BLaER1 treated with 17β-estradiol and CSF1 and Interleukin-3, amounts not matched to agents 10 nM and 100 nM (cell line): ENCODE measurements around the gene PRKCA.

Experiments
- H3K27ac ChIP-seq, 11 experiments: shearing (Covaris generic); formaldehyde crosslinking; 2 replicates each; pipeline ENCODE4 v1.8.1; 2022
- H3K27me3 ChIP-seq, 11 experiments: shearing (Covaris generic); formaldehyde crosslinking; 2 replicates each; pipeline ENCODE4 v1.8.1; 2022
- H3K36me3 ChIP-seq, 11 experiments: shearing (Covaris generic); formaldehyde crosslinking; 2 replicates each; pipeline ENCODE4 v1.8.1; 2022
- H3K4me1 ChIP-seq, 10 experiments: shearing (Covaris generic); formaldehyde crosslinking; 2 replicates each; pipeline ENCODE4 v1.8.1; 2022
- H3K4me2 ChIP-seq, 11 experiments: shearing (Covaris generic); formaldehyde crosslinking; 2 replicates each; pipeline ENCODE4 v1.8.1; 2022
- H3K4me3 ChIP-seq, 10 experiments: shearing (Covaris generic); formaldehyde crosslinking; 2 replicates each; pipeline ENCODE4 v1.8.1; 2022
- H3K9ac ChIP-seq, 11 experiments: shearing (Covaris generic); formaldehyde crosslinking; 2 replicates each; pipeline ENCODE4 v1.8.1; 2022
- H3K9me3 ChIP-seq, 11 experiments: shearing (Covaris generic); formaldehyde crosslinking; replicated peaks in 1 of 11; 2 replicates each; pipeline ENCODE4 v1.8.1; 2022
- H4K20me1 ChIP-seq, 11 experiments: shearing (Covaris generic); formaldehyde crosslinking; 2 replicates each; pipeline ENCODE4 v1.8.1; 2022
- Cebpa-rat ChIP-seq, 11 experiments: shearing (Covaris generic); IDR thresholded peaks; 2 replicates each; pipeline ENCODE4 v1.8.1; 2022

PRKCA gene

DNA sequence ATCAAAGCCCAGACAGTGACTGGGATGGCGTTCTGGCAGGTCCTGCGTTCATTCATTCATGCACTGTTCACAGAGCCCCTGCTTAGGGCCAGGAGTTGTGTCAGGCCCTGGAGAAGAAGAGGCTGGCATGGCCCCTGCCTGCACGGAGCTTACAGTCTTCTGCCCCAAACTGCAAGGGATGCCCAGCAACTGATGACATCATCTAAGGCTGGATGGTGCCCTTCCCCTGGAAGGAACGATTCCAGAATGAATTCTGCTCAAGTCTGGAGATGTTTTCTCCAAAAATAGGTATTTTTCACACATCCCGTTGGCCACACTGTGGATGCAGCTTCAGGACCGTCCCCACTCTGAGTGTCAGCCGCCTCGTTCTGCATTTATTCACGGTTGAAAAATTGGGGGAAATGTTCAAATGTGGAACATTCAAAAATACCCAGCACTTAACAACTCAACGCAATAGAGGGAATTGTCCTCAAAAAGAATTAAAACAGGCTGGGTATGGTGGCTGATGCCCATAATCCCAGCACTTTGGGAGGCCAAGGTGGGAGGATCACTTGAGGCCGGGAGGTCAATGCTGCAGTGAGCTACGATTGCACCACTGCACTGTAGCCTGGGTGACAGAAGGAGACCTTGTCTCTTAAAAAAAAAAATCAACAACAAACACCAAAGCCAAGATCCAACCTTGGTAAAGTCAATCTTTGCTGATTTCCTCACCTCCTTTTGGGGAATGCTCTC lies 508.7 kb downstream of the PRKCA start:
- no peaks in the 10 kb centered on the region for H3K9me3 ChIP-seq
- H3K4me1 ChIP-seq, result peaks cover 17 to 84% (median 49%) of the 10 kb centered on the region in 10 experiments; a peak in 19 of 20 replicates
- peaks cover 0 to 6% (median 0%) of the 10 kb centered on the region in 11 experiments; a peak in 2 of 22 replicates for H3K36me3 ChIP-seq
- peaks cover 0 to 9% (median 0%) of the 10 kb centered on the region in 11 experiments; a peak in 2 of 22 replicates for H4K20me1 ChIP-seq
- no peak overlapping the region for H3K27ac ChIP-seq
- no peak overlapping the region for H3K9ac ChIP-seq
- no peaks in the 10 kb centered on the region for H3K27me3 ChIP-seq
- peak overlapping the region in 5 of 11 experiments; percentile 1 to 48 (median 36); a peak in 9 of 22 replicates for H3K4me2 ChIP-seq
- H3K4me3 ChIP-seq, result no peak overlapping the region
- no peak for TF ChIP-seq Cebpa-rat (IDR thresholded peaks at IDR 0.05)

- H3K36me3 ChIP-seq, result peaks cover 0 to 4% (median 0%) of the 10 kb centered on the region in 11 experiments; a peak in 1 of 22 replicates
- H3K9me3 ChIP-seq, result peaks cover 0 to 2% (median 0%) of the 10 kb centered on the region in 11 experiments; a peak in 3 of 22 replicates
- H3K4me1 ChIP-seq, result peaks cover 13 to 78% (median 43%) of the 10 kb centered on the region in 10 experiments; a peak in 19 of 20 replicates
- TF ChIP-seq Cebpa-rat (IDR thresholded peaks at IDR 0.05), result no peak
- H3K27me3 ChIP-seq, result no peaks in the 10 kb centered on the region
- no peak overlapping the region for H3K4me3 ChIP-seq
- H3K9ac ChIP-seq, result no peak overlapping the region
- H4K20me1 ChIP-seq, result peaks cover 0 to 9% (median 0%) of the 10 kb centered on the region in 11 experiments; a peak in 1 of 22 replicates
- no peak overlapping the region for H3K27ac ChIP-seq
- 0 out of 22 replicates have a peak overlapping the region, but pooled peaks of 1 of the 11 experiments have one; percentile 30 for H3K4me2 ChIP-seq
Observed at GRCh38 chr17:66811683-66812054, 509.3 kb downstream of the PRKCA start.

DNA sequence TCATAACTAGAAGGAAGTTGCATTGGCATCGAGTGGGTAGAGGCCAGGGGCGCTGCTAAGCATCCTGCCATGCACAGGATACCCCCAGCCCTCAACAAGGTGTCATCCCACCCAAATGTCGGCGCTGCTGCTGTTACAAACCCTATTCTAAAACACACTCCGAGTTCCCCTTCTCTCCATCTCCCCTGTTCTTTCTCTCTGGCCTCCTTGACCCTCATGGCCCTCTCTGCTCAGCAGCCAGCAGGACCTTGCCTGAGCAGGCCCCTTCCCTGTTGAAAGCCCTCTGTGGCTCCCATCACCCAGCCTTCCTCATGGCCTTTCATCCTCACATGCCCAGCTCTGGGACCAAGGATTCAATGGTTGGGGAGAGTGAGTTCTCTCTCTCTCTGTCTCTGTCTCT lies 510.2 kb downstream of the PRKCA start:
- H3K4me1 ChIP-seq, result peaks cover 4 to 69% (median 34%) of the 10 kb centered on the region in 10 experiments; a peak in 19 of 20 replicates
- H3K27ac ChIP-seq, result no peak overlapping the region
- no peak overlapping the region for H3K9ac ChIP-seq
- H3K4me3 ChIP-seq, result no peak overlapping the region
- no peaks in the 10 kb centered on the region for H3K27me3 ChIP-seq
- no peaks in the 10 kb centered on the region for H4K20me1 ChIP-seq
- TF ChIP-seq Cebpa-rat (IDR thresholded peaks at IDR 0.05), result no peak
- H3K4me2 ChIP-seq, result peak overlapping the region in 6 of 11 experiments; percentile 4 to 52 (median 32); a peak in 7 of 22 replicates
- H3K9me3 ChIP-seq, result peaks cover 2 to 11% (median 8%) of the 10 kb centered on the region in 11 experiments; a peak in 21 of 22 replicates
- 0 out of 22 replicates have a peak, but pooled peaks cover 0 to 4% (median 0%) of the 10 kb centered on the region in 11 experiments for H3K36me3 ChIP-seq

GRCh38 chr17:66813296-66813695 lies 510.9 kb downstream of the PRKCA start:
- H3K4me1 ChIP-seq, result peaks cover 0 to 62% (median 27%) of the 10 kb centered on the region in 10 experiments; a peak in 17 of 20 replicates
- H4K20me1 ChIP-seq, result no peaks in the 10 kb centered on the region
- no peak overlapping the region for H3K27ac ChIP-seq
- no peaks in the 10 kb centered on the region for H3K27me3 ChIP-seq
- no peak overlapping the region for H3K9ac ChIP-seq
- H3K4me2 ChIP-seq, result peak overlapping the region in 7 of 11 experiments; percentile 4 to 52 (median 31); a peak in 10 of 22 replicates
- peaks cover 9 to 18% (median 15%) of the 10 kb centered on the region in 11 experiments; a peak in 21 of 22 replicates for H3K9me3 ChIP-seq
- no peak for TF ChIP-seq Cebpa-rat (IDR thresholded peaks at IDR 0.05)
- no peak overlapping the region for H3K4me3 ChIP-seq
- H3K36me3 ChIP-seq, result 0 out of 22 replicates have a peak, but pooled peaks cover 0 to 4% (median 0%) of the 10 kb centered on the region in 11 experiments

DNA sequence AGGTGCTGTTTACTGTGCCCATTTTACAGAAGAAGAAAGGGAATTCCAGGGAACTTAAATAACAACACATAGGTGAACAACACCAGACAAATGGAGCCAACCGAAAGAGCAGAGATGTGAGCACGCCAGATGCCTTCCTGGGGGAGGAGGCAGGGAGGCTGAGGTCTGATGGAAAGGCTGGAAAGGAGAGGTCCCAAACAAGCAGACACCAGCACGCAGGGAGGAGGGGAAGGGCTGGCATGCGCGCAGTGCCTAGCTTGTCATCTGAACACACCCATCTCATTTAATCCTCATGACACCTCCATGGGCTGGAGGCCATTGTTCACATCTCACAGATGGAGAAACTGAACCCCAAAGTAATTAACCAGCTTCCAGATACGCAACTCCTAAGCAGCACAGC lies 511.6 kb downstream of the PRKCA start:
- Histone ChIP-seq H3K9ac (no peak overlapping the region), H3K27ac (no peak overlapping the region), H3K27me3 (no peaks in the 10 kb centered on the region), H3K4me2 (peak overlapping the region in 4 of 11 experiments; percentile 4 to 52 (median 27); a peak in 3 of 22 replicates), H3K4me3 (no peak overlapping the region), H3K9me3 (peaks cover 12 to 24% (median 20%) of the 10 kb centered on the region in 11 experiments; a peak in 21 of 22 replicates), H4K20me1 (no peaks in the 10 kb centered on the region), H3K4me1 (peaks cover 0 to 55% (median 20%) of the 10 kb centered on the region in 10 experiments; a peak in 12 of 20 replicates), H3K36me3 (0 out of 22 replicates have a peak, but pooled peaks cover 0 to 1% (median 0%) of the 10 kb centered on the region in 11 experiments)
- TF ChIP-seq Cebpa-rat (IDR thresholded peaks at IDR 0.05), result no peak

GRCh38 chr17:66814570-66814969 lies 512.2 kb downstream of the PRKCA start:
- Histone ChIP-seq H3K36me3 (no peaks in the 10 kb centered on the region), H3K27me3 (no peaks in the 10 kb centered on the region), H3K27ac (no peak overlapping the region), H3K4me1 (peaks cover 0 to 49% (median 18%) of the 10 kb centered on the region in 10 experiments; a peak in 11 of 20 replicates), H3K4me3 (no peak overlapping the region), H3K9me3 (peaks cover 12 to 30% (median 20%) of the 10 kb centered on the region in 11 experiments; a peak in 21 of 22 replicates), H4K20me1 (no peaks in the 10 kb centered on the region), H3K9ac (no peak overlapping the region), H3K4me2 (peak overlapping the region in 3 of 11 experiments; percentile 12 to 52 (median 39); a peak in 1 of 22 replicates)
- TF ChIP-seq Cebpa-rat (IDR thresholded peaks at IDR 0.05), result no peak

- H3K4me2 ChIP-seq, result no peak overlapping the region
- no peak overlapping the region for H3K9ac ChIP-seq
- H3K9me3 ChIP-seq, result peaks cover 12 to 30% (median 20%) of the 10 kb centered on the region in 11 experiments; a peak in 21 of 22 replicates
- no peak overlapping the region for H3K27ac ChIP-seq
- no peaks in the 10 kb centered on the region for H3K27me3 ChIP-seq
- peaks cover 0 to 21% (median 10%) of the 10 kb centered on the region in 10 experiments; a peak in 11 of 20 replicates for H3K4me1 ChIP-seq
- H3K4me3 ChIP-seq, result no peak overlapping the region; a peak in 1 of 20 replicates
- no peaks in the 10 kb centered on the region for H4K20me1 ChIP-seq
- no peak for TF ChIP-seq Cebpa-rat (IDR thresholded peaks at IDR 0.05)
- no peaks in the 10 kb centered on the region for H3K36me3 ChIP-seq
Observed at GRCh38 chr17:66817750-66818149, 515.3 kb downstream of the PRKCA start.

DNA sequence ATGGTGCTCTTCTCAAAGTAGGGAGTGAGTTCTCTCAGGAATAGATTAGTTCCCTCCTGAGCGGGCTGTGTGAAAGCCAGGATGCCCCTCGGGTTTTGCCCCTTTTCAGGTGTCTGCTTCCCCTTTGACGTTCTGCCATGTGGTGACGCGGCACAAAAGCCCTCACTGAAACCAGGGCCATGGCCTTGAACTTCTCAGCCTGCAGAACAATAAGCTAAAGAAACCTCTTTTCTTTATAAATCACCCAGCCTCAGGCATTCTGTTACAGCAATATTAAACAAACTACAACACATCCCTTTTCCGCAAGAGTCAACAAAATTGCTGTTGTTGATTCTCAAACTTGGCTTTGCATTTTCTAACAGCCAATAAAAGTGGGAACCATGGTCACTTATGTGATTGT lies 517.1 kb downstream of the PRKCA start:
- no peaks in the 10 kb centered on the region for H4K20me1 ChIP-seq
- H3K4me3 ChIP-seq, result no peak overlapping the region
- H3K4me2 ChIP-seq, result no peak overlapping the region
- H3K9me3 ChIP-seq, result peaks cover 12 to 30% (median 20%) of the 10 kb centered on the region in 11 experiments; a peak in 21 of 22 replicates
- H3K9ac ChIP-seq, result no peak overlapping the region
- no peak overlapping the region for H3K27ac ChIP-seq
- no peaks in the 10 kb centered on the region for H3K27me3 ChIP-seq
- peaks cover 0 to 4% (median 0%) of the 10 kb centered on the region in 10 experiments; a peak in 3 of 20 replicates for H3K4me1 ChIP-seq
- no peaks in the 10 kb centered on the region for H3K36me3 ChIP-seq
- TF ChIP-seq Cebpa-rat (IDR thresholded peaks at IDR 0.05), result no peak

DNA sequence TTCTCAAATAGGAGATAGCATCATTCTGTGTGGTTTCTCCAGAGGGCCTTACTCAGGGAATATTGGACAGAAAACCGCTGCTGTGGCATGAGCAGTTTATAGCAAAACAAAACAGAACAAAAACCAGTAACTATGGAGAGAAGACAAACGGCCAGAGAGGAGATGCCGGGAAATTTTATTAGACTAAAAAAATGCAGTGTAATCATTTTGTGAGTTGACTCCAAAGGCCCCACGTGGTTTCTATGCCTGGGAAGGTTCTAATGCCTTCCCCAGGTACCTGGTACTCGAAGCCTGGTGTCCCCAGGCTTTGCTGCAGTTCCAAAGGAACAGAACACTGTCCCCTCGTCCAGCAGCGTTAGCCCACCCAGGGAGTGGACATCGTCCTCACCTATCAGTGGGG lies 519.6 kb downstream of the PRKCA start:
- Histone ChIP-seq H3K27me3 (peaks cover 0 to 1% (median 0%) of the 10 kb centered on the region in 11 experiments; a peak in 1 of 22 replicates), H4K20me1 (no peaks in the 10 kb centered on the region), H3K4me2 (no peak overlapping the region), H3K36me3 (no peaks in the 10 kb centered on the region), H3K27ac (no peak overlapping the region), H3K9ac (no peak overlapping the region), H3K4me3 (no peak overlapping the region), H3K9me3 (peaks cover 12 to 31% (median 21%) of the 10 kb centered on the region in 11 experiments; a peak in 21 of 22 replicates), H3K4me1 (no peaks in the 10 kb centered on the region)
- TF ChIP-seq Cebpa-rat (IDR thresholded peaks at IDR 0.05), result no peak
